HEK293T (cell line): ENCODE data around the gene FAM20C.

Source experiments
- BHLHE40 ChIP-seq: fragments of 450-650 bp; IDR thresholded peaks from 2 replicates; pipeline ENCODE4 v1.6.1; 2016; ENCODE audit warnings: mild to moderate bottlenecking, moderate library complexity, borderline replicate concordance
- NFRKB ChIP-seq: fragments of 450-650 bp; IDR thresholded peaks from 2 replicates; pipeline ENCODE4 v1.6.1; 2016; ENCODE audit warnings: mild to moderate bottlenecking, moderate library complexity
- SP1 ChIP-seq: fragments of 450-650 bp; IDR thresholded peaks from 2 replicates; pipeline ENCODE4 v1.6.1; 2017

DNA sequence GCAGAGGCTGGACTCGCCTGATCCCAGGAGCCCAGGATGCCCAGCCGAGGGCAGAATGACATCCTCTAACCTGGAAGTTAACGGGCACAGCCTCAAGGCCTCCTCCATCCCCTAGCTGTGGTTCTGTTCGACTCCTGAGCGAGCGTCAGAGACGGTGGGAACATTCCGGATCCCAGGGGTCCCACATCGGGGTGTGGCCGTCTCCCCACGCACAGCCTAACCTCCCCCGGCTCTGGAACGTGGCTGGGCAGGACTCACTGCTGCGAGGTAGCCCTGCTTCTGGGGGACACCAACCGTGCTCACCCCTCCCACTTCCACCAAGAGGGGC lies 106.0 kb downstream of the FAM20C start:
- TF ChIP-seq BHLHE40 (no peak), SP1 (no peak), NFRKB (no peak)
